Measurements from ENCODE around the gene KIAA1586. TPM values are rescaled to one million over a fixed set of nuclear protein-coding genes. Genes with fewer than 3 reads are reported as not detected.

Gene KIAA1586
- total and polyA plus RNA-seq, 2 donors (not counting 3 experiments of a cell fraction or from before 2014, with no cell fraction given) = 1.7 to 14.0 TPM

- no peak for DNase-seq (ENCODE audit: low read depth, low spot score)
- no peaks in the 10 kb centered on the region for H4K20me1 ChIP-seq (replicated peaks; ENCODE audit: control insufficient read depth, extremely low read depth, insufficient read depth, low read length)
- no peaks in the 10 kb centered on the region for H3K36me3 ChIP-seq (ENCODE audit: control insufficient read depth in 2 of 2, extremely low read depth in 1 of 2, insufficient read depth in 2 of 2, low read length in 2 of 2)
- no peak overlapping the region for H3K4me3 ChIP-seq (replicated peaks in 1 of 3; ENCODE audit: insufficient read depth in 1 of 3, low read depth in 1 of 3, low read length in 3 of 3)
- H3K27ac ChIP-seq (ENCODE audit: insufficient read depth, low read depth, low read length) = no peak overlapping the region
- TF ChIP-seq MYC (IDR thresholded peaks at IDR 0.05; ENCODE audit: low read depth, low read length) (no peak), GATA2 (IDR thresholded peaks at IDR 0.05; ENCODE audit: insufficient read depth, insufficient read length, low read depth, low read length) (no peak), POLR2A (IDR thresholded peaks at IDR 0.05; ENCODE audit: low read depth, low read length) (no peak), CTCF (IDR thresholded peaks at IDR 0.05; ENCODE audit: extremely low read depth in 1 of 2, insufficient read depth in 1 of 2, low read depth in 1 of 2, low read length in 2 of 2) (no peak), JUN (IDR thresholded peaks at IDR 0.05; ENCODE audit: borderline replicate concordance, insufficient read depth, insufficient read length, low read depth) (no peak), EZH2 (IDR thresholded peaks at IDR 0.05; ENCODE audit: borderline replicate concordance, low read depth, low read length, severe bottlenecking) (no peak), POLR2AphosphoS5 (IDR thresholded peaks at IDR 0.05; ENCODE audit: insufficient read depth, low read depth, low read length) (no peak), FOS (IDR thresholded peaks at IDR 0.05; ENCODE audit: borderline replicate concordance, insufficient read depth, low read length) (no peak)
- TF ChIP-seq, protein P1, sequence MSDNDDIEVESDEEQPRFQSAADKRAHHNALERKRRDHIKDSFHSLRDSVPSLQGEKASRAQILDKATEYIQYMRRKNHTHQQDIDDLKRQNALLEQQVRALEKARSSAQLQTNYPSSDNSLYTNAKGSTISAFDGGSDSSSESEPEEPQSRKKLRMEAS (IDR thresholded peaks at IDR 0.05; ENCODE audit: insufficient read depth, insufficient read length) = no peak
- POLR2A ChIA-PET = no interaction called here
- H3K9me1 ChIP-seq (replicated peaks; ENCODE audit: control insufficient read depth, extremely low read depth, insufficient read depth, low read length) = no peaks in the 10 kb centered on the region
- H3K9me3 ChIP-seq (replicated peaks; ENCODE audit: control insufficient read depth, insufficient read depth, low read length) = no peaks in the 10 kb centered on the region
- H3K9ac ChIP-seq (replicated peaks; ENCODE audit: extremely low read depth, insufficient read depth, low read length) = no peak overlapping the region
- FAIRE-seq = no peak
- no peaks in the 10 kb centered on the region for H3K27me3 ChIP-seq (ENCODE audit: control insufficient read depth in 2 of 2, insufficient read depth in 2 of 2, low read length in 2 of 2)
- CTCF ChIA-PET = interaction anchor here (1.2 to 2.5 kb wide), 3 partner anchors 70 to 292 kb away, joined by 3 to 11 read pairs (median 5); partner anchors contain the start of gene BEND6
- no peaks in the 10 kb centered on the region for H3K4me1 ChIP-seq (ENCODE audit: control insufficient read depth, extremely low read depth, insufficient read depth, low read length)
- H3K4me2 ChIP-seq (ENCODE audit: insufficient read depth, low read length) = no peak overlapping the region
- dilution Hi-C loops (cut with MboI; ENCODE audit: extremely low pct_ligation_motif_present, low sequenced_read_pairs) = no loop called here
- intact Hi-C loops (cut with micrococcal nuclease) = no loop called here
- no peaks in the 10 kb centered on the region for H3K79me2 ChIP-seq (ENCODE audit: control insufficient read depth, insufficient read depth, low read length)
- H2AFZ ChIP-seq (ENCODE audit: low read depth, low read length) = no peak overlapping the region
- BruUV-seq (replicated peaks) = no TSS peak
Measured at GRCh38 chr6:57024775-57025174, 21.7 kb upstream of the KIAA1586 start.

All from endothelial cell of umbilical vein (primary cell).